Osteoblast (primary cell): ENCODE data around the gene UNC80. TPM values are rescaled to one million over a fixed set of nuclear protein-coding genes. Genes with fewer than 3 reads are reported as not detected.

Source experiments
- DNase-seq: peaks from one replicate; pipeline ENCODE4 v3.0.0; 2011; ENCODE audit warnings: low spot score, mixed read lengths; ENCODE audit not compliant: insufficient read length; ENCODE audit errors: missing footprints
- H2AFZ ChIP-seq: 2 replicates; pipeline ENCODE4 v1.6.0; 2011; ENCODE audit warnings: mild to moderate bottlenecking, low read length
- H3K27ac ChIP-seq: 2 replicates; pipeline ENCODE4 v1.5.1; 2011; ENCODE audit warnings: mild to moderate bottlenecking, low read depth, low read length, moderate library complexity
- H3K27me3 ChIP-seq: 2 replicates; pipeline ENCODE4 v1.6.0; 2012; ENCODE audit warnings: mild to moderate bottlenecking, control low read depth, inconsistent platforms, low read length, moderate library complexity; ENCODE audit not compliant: insufficient read depth
- H3K36me3 ChIP-seq: 2 replicates; pipeline ENCODE4 v1.5.1; 2011; ENCODE audit warnings: mild to moderate bottlenecking, low read length, control low read depth, moderate library complexity; ENCODE audit not compliant: insufficient read depth
- H3K4me1 ChIP-seq: 2 replicates; pipeline ENCODE4 v1.5.1; 2011; ENCODE audit warnings: mild to moderate bottlenecking, low read length, control low read depth, moderate library complexity; ENCODE audit not compliant: insufficient read depth
- H3K4me2 ChIP-seq: 2 replicates; pipeline ENCODE4 v1.6.0; 2011; ENCODE audit warnings: mild to moderate bottlenecking, low read length; ENCODE audit not compliant: insufficient read depth
- H3K4me3 ChIP-seq: fragments of 200-600 bp; sonication (generic); 3 replicates; pipeline ENCODE4 v1.5.1; 2012; ENCODE audit warnings: mild to moderate bottlenecking, low read length, inconsistent platforms; ENCODE audit not compliant: insufficient read depth
- H3K79me2 ChIP-seq: 2 replicates; pipeline ENCODE4 v1.6.0; 2012; ENCODE audit warnings: mild to moderate bottlenecking, low read length, control low read depth, inconsistent platforms; ENCODE audit not compliant: insufficient read depth
- H3K9me3 ChIP-seq: 2 replicates; pipeline ENCODE4 v1.5.1; 2011; ENCODE audit warnings: low read depth, low read length, control low read depth
- H4K20me1 ChIP-seq: 2 replicates; pipeline ENCODE4 v1.6.0; 2012; ENCODE audit warnings: mild to moderate bottlenecking, low read length, control low read depth; ENCODE audit not compliant: insufficient read depth
- CTCF ChIP-seq: IDR thresholded peaks from 2 replicates; pipeline ENCODE4 v1.5.1; 2011; ENCODE audit warnings: mild to moderate bottlenecking, low read depth, low read length, moderate library complexity; ENCODE audit errors: extremely low read depth
- total RNA-seq: library from RNA; depleted of rRNA; stranded (reverse); fragments of >200 nt; gene quantifications from 2 replicates; pipeline ENCODE4 v1.2.3, GENCODE V29; 2012

UNC80 gene
- total RNA-seq, 1 donor: not detected

- no peaks in the 10 kb centered on the region for H3K9me3 ChIP-seq
- no peak for DNase-seq
- no peaks in the 10 kb centered on the region for H3K27me3 ChIP-seq
- no peaks in the 10 kb centered on the region for H4K20me1 ChIP-seq
- no peak overlapping the region for H3K4me3 ChIP-seq
- H3K79me2 ChIP-seq: no peaks in the 10 kb centered on the region
- no peak overlapping the region for H3K27ac ChIP-seq
- no peaks in the 10 kb centered on the region for H3K36me3 ChIP-seq
- TF ChIP-seq CTCF: no peak
- no peak overlapping the region for H3K4me2 ChIP-seq
- no peaks in the 10 kb centered on the region for H3K4me1 ChIP-seq
- H2AFZ ChIP-seq: no peak overlapping the region
Observed at GRCh38 chr2:209900638-209901037, 129.0 kb downstream of the UNC80 start.

- no peak overlapping the region for H2AFZ ChIP-seq
- no peak for DNase-seq
- H3K9me3 ChIP-seq: no peaks in the 10 kb centered on the region
- H3K79me2 ChIP-seq: no peaks in the 10 kb centered on the region
- H3K27ac ChIP-seq: no peak overlapping the region
- H3K4me2 ChIP-seq: no peak overlapping the region
- no peaks in the 10 kb centered on the region for H4K20me1 ChIP-seq
- H3K4me1 ChIP-seq: no peaks in the 10 kb centered on the region
- no peaks in the 10 kb centered on the region for H3K36me3 ChIP-seq
- no peak for TF ChIP-seq CTCF
- no peaks in the 10 kb centered on the region for H3K27me3 ChIP-seq
- H3K4me3 ChIP-seq: no peak overlapping the region
Observed at GRCh38 chr2:209901172-209901571, 129.5 kb downstream of the UNC80 start.

GRCh38 chr2:209905691-209906090 lies 134.1 kb downstream of the UNC80 start:
- no peak for DNase-seq
- no peak for TF ChIP-seq CTCF
- H3K4me3 ChIP-seq: no peak overlapping the region

GRCh38 chr2:209907746-209908145 lies 136.1 kb downstream of the UNC80 start:
- Histone ChIP-seq H2AFZ (no peak overlapping the region), H3K27me3 (no peaks in the 10 kb centered on the region), H4K20me1 (no peaks in the 10 kb centered on the region), H3K36me3 (no peaks in the 10 kb centered on the region), H3K9me3 (no peaks in the 10 kb centered on the region), H3K79me2 (no peaks in the 10 kb centered on the region), H3K27ac (no peak overlapping the region), H3K4me2 (no peak overlapping the region), H3K4me3 (no peak overlapping the region), H3K4me1 (no peaks in the 10 kb centered on the region)
- TF ChIP-seq CTCF: no peak
- no peak for DNase-seq

More at GRCh38 chr2:209905691-209906090, 134.1 kb downstream of the UNC80 start:
- no peaks in the 10 kb centered on the region for H3K27me3 ChIP-seq
- H3K36me3 ChIP-seq: no peaks in the 10 kb centered on the region
- no peak overlapping the region for H2AFZ ChIP-seq
- no peaks in the 10 kb centered on the region for H3K4me1 ChIP-seq
- no peaks in the 10 kb centered on the region for H3K9me3 ChIP-seq
- no peaks in the 10 kb centered on the region for H4K20me1 ChIP-seq
- no peak overlapping the region for H3K27ac ChIP-seq
- no peak overlapping the region for H3K4me2 ChIP-seq
- H3K79me2 ChIP-seq: no peaks in the 10 kb centered on the region
